ENCODE results near the gene ZNF273.
"Not testable (repeated sequence)": the region's sequence is repeated elsewhere in the genome, so short reads cannot be mapped to it uniquely, and the experiment has no call there.

ZNF273 gene

GRCh38 chr7:64902806-64903721 lies at the start of gene ZNF273:
Gene ZNF273, plus strand, starts transcription at chr7:64903273. Its CDS starts 45 bp downstream, at chr7:64903318.
- peak; percentile 88 for DNase-seq

DNA sequence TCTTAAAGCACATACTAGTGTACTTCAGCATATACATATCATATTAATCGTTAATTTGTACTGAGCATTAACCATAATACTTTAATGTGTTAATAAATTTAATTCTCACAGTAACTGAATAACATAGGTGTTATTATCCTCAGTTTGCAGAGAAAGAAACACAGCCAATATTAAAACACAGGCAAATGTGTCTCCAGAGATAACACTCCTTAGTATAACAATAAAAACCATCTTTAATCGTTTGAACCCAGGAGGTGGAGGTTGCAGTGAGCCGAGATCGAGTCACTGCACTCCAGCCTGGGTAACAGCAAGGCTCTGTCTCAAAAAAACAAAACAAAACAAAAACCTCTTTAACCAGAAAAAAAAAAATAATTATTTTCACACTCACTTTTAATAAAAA lies 49.4 kb upstream of the ZNF273 start:
- no peak for DNase-seq

- no peak for DNase-seq
These were observed 48.1 kb upstream of the ZNF273 start for GRCh38 chr7:64854969-64855368.

GRCh38 chr7:64863021-64863420 lies 40.1 kb upstream of the ZNF273 start:
- no peak for DNase-seq

DNA sequence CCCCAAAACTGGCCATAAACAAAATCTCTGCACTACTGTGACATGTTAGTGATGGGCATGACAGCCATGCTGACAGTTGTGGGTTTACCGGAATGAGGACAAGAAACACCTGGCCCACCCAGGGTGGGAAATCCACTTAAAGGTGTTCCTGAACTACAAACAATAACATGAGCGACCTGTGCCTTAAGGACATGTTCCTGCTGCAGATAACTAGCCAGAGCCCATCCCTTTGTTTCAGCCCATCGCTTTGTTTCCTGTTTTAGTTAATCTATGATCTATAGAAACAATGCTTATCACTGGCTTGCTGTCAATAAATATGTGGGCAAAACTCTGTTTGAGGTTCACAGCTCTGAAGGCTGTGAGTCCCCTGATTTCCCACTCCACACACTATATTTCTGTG lies 39.5 kb upstream of the ZNF273 start:
- not testable (repeated sequence) for DNase-seq

DNA sequence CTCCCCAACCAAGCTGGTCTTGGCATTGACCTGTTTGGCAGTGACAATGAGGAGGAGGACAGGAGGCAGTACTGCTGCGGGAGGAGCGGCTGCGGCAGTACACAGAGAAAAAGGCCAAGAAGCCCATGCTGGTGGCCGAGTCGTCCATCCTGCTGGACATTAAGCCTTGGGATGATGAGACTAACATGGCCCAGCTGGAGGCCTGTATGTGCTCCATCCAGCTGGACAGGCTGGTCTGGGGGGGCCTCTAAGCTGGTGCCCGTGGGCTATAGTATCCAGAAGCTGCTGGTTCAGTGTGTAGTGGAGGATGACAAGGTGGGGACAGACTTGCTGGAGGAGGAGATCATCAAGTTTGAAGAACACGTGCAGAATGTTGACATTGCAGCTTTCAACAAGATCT lies 39.1 kb upstream of the ZNF273 start:
- no peak for DNase-seq

DNA sequence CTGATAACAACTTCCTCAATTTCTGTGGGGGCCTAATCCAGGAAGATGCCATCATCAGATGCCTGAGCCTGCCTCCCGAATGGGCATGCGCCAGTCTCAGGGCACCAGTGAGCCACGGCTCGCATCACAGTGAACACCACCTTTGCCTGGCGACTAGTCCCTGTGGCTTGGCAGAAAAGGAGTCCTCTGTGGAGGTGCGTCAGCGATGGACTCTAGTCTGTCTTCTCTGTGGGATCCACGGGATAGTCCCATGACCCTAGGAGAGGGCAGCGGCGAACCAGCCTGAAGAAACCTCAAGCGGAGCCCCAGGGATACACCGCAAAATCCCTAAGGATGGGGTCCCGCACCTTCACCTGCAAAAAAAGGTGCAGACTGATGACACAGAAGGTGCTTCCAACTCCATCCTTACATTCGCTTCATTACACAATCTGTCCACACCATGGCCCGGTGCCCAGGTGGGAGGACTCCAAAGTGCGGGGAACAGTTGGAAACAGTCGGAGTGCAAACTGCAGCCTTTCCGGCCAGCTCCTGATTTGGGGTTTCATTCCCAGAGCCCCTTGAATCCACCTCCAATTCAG lies 35.1 kb upstream of the ZNF273 start:
- DNase-seq = no peak

- no peak for DNase-seq
These were observed 34.6 kb upstream of the ZNF273 start for GRCh38 chr7:64868499-64868898.

- no peak for DNase-seq
These were observed 33.9 kb upstream of the ZNF273 start for GRCh38 chr7:64869121-64869725.

DNA sequence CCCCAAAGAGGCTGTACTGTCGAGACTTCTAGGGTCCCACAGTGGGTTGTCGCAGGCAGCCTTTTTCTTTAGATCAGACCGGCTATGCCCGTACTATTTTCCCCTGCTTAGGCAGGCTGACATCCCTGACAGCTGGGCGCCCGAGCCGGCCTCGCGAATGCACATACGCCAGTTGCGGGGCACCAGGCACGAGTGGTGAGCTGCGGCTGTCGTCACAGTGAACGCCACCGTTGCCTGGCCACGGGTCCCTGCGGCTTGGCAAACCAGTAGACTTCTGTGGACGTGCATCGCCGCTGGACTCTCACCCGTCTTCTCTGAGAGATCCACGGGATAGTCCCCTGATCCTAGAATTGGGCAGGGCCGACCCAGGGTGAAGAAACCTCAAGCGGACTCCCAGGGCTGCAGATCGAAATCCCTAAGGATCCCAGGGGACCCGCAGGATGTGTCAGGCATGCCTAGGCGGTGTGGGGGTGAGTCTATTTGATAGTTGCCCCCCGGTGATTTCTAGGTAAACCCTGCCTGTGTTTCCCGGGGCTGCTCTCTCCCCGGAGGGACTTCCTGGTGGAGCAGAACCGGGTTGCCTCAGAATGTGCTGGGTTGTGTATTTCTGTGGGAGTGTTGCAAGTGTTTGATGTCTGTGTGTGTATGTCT lies 33.0 kb upstream of the ZNF273 start:
- DNase-seq = no peak

DNA sequence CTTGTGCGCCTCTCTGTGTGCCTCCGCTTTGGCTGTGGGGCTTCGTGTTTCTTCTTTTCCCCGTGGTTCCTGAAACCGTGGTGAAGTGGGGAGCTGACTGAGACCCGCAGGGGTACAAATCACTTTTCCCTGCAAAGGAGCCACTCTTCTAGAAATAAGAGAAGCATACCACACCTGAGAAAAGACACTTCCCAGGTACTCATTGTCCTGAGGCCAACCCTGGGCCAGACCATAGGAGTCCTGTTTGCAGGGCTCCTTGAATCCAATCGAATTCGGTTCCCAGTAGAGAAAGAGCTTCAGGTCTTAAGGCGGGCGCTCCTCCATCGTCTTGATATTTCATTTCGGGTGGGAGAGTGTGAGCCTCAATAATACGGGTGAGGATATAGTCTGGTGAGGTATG lies 32.4 kb upstream of the ZNF273 start:
- DNase-seq = no peak

DNA sequence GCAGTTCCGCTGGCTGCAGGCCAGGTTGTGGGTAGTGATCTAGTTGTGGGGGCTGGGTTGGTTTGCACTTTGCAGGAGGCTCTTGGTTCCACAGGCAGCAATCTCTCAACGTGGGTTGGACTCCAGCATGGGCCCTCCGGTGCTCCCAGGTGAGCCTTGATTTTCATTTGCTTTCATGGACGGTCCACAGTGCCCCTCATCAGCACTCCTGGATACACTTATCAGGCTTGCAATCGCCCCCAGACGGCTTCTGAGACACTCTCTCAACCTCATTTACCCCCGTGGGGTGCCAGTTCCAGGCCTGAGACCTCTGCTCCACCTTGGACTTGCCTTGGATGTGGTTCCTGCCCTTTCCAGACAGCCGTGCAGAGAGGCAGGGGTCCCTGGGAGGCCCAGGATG lies 31.3 kb upstream of the ZNF273 start:
- DNase-seq = no peak

DNA sequence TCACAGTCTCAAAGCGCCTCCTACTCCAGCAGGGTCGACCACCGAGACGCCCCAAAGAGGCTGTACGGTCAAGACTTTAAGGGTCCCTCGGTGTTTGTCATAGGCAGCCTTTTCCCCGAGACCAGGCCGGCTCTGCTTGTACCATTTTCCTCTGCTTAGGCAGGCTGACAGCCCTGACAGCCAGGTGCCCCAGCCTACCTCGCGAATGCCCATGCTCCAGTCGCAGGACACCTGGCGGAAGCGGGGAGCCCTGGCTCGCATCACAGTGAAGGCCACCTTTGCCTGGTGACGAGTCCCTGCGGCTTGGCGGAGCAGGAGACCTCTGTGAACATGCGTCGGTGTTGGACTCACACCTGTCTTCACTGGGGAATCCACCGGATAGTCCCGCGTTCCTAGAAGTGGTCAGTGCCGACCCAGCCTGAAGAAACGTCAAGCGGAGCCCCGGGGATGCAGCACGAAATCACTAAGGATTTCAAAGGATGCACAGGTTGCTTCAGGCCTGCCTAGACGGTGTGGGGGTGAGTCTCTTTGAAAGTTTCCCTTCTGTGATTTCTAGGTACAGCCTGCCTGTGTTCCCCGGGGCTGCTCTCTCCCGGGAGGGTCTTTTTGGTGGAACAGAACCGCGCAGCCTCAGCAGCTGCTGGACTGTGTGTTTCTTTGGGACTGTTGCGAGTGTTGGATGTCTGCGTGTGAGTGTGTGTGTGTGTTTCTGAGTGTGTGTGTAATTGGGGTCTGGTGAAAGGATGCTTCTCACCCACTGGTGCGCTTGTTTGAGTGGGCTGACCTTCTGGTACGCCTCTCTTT lies 30.5 kb upstream of the ZNF273 start:
- DNase-seq = no peak

GRCh38 chr7:64873155-64873500 lies 29.9 kb upstream of the ZNF273 start:
- DNase-seq = no peak

DNA sequence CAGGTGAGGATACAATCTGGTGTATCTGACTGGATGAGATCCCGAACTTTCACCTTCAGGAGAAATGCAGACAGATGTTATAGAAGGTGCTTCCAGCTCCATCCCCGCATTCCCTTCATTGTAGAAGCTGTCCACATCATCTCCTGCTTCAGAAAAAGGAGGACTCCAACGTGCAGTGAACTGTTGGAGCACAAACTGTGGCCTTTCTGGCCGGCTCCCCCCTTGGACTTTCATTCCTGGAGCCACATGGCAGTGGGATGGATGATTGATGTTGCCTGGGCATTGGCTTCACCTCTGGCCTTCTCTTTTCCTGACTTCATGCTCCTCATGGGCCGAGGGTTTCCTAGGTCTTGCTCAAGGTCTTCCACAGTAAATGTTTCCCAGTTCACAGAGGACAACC lies 29.6 kb upstream of the ZNF273 start:
- no peak for DNase-seq

GRCh38 chr7:64874114-64874513 lies 29.0 kb upstream of the ZNF273 start:
- no peak for DNase-seq

DNA sequence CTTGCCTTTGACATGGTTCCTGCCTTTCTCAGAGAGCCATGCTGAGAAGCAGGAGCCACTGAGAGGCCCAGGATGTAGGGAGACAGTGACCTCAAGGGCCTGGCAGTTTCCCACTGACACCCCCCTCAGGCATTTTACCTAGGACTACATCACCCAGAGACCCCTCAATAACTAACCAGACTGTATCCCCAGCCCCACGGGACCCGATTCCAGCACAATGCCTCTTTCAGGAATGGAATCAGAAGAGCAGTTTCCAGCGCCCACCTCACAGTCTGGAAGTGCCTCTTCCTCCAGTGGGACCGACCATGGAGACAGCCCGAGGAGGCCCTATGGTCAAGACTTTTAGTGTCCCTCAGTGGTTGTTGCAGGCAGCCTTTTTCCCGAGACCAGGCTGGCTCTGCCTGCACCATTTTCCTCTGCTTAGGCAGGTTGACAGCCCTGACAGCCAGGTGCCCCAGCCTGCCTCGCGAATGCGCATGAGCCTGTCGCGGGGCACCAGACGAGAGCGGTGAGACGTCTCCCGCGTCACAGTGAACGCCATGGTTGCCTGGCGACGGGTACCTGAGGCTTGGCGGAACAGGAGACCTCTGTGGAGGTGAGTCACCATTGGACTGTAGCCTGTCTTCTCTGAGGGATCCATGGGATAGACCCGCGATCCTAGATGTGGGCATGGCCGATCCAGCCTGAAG lies 28.4 kb upstream of the ZNF273 start:
- no peak for DNase-seq

DNA sequence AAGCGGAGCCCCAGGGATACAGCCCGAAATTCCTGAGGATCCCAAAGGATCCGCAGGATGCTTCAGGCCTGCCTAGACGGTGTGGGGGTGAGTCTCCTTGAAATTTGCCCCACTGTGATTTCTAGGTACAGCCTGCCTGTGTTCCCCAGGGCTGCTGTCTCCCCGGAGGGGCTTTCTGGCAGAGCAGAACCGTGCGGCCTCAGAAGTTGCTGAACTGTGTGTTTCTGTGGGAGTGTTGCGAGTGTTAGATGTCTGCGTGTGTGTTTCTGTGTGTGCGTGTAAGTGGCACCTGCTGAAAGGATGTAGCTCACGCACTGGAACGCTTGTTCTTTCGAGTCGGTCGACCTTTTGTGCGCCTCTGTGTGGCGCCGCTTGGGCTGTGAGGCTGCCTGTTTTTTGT lies 27.8 kb upstream of the ZNF273 start:
- no peak for DNase-seq

DNA sequence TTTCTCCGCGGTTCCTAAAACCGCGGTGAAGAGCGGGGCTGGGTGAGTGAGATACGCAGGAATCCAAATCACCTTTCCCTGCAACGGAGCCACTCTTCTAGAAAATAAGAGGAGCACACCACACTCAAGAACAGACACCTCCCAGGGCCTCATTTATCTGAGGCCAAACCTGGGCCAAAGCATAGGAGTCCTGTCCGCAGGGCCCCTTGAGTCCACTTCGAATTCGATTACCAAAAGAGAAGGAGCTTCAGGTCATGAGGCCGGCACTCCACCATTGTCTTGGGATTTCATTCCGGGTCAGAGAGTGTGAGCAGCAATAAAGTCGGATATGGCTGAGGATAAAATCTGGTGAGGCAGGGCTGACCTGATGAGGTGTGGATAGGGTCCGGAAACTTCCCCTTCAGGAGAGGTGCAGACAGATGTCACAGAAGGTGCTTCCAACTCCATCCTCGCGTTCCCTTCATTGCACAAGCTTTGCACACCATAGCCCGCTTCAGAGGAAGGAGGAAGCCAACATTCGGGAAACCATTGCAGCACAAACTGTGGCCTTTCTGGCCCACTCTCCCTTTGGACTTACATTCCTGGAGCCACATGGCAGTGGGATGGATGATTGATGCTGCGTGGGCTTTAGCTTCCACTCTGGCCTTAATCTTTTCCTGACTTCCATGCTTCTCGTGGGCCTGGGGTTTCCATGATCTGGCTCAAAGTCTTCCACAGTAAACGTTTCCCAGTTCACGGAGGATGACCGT lies 27.2 kb upstream of the ZNF273 start:
- DNase-seq = no peak

- DNase-seq = no peak
These were observed 26.0 kb upstream of the ZNF273 start for GRCh38 chr7:64876792-64877713.

All from suppressor macrophage treated with lipopolysaccharide for 4 hours (primary cell).